PC-9 (cell line): Measurements from ENCODE around the gene ST7. TPM values are rescaled to one million over a fixed set of nuclear protein-coding genes. Genes with fewer than 3 reads are reported as not detected.

Experiments
- BruUV-seq: library from RNA; stranded (reverse); fragments of 400-500 nt; replicated peaks from 2 replicates; lab custom pipeline; 2021; lab: Mats Ljungman, UMichigan
- CTCF ChIA-PET: fragments of 300-600 bp; sonication (Branson Sonifier 250); formaldehyde crosslinking; loops from one replicate; lab custom pipeline; 2022; ENCODE audit warnings: antibody characterized with exemption; lab: Charles Lee
- POLR2A ChIA-PET: fragments of 300-600 bp; sonication (Branson Sonifier 250); formaldehyde crosslinking; loops from one replicate; lab custom pipeline; 2022; ENCODE audit warnings: antibody characterized with exemption; ENCODE audit not compliant: unreplicated experiment; lab: Charles Lee
- DNase-seq, 2 experiments: peaks; one replicate each; pipeline versions ENCODE4 v3.0.0 to v3.0.0-alpha.2; 2015 to 2022; ENCODE audit warnings: mixed read lengths in 1 of 2
- H2AFZ ChIP-seq: fragments of 200-600 bp; sonication (generic); 2 replicates; pipeline ENCODE4 v1.8.1; 2017; ENCODE audit warnings: antibody characterized with exemption
- H3F3A ChIP-seq: fragments of 200-600 bp; sonication (generic); 2 replicates; pipeline ENCODE4 v1.8.1; 2017; ENCODE audit warnings: antibody characterized with exemption, mild to moderate bottlenecking, low read depth; ENCODE audit not compliant: insufficient read depth
- H3K27ac ChIP-seq: fragments of 200-600 bp; sonication (generic); 2 replicates; pipeline ENCODE4 v1.6.1; 2016; ENCODE audit warnings: mixed run types
- H3K27me3 ChIP-seq: fragments of 200-600 bp; sonication (generic); 2 replicates; pipeline ENCODE4 v1.6.1; 2016; ENCODE audit warnings: low read depth, mixed run types; ENCODE audit not compliant: insufficient read depth
- H3K36me3 ChIP-seq: fragments of 200-600 bp; sonication (generic); 2 replicates; pipeline ENCODE4 v1.6.1; 2016; ENCODE audit warnings: low read depth, mixed run types
- H3K4me1 ChIP-seq: fragments of 200-600 bp; sonication (generic); replicated peaks from 2 replicates; pipeline ENCODE4 v1.6.1; 2016; ENCODE audit warnings: mixed run types; ENCODE audit not compliant: insufficient read depth
- H3K4me2 ChIP-seq: fragments of 200-600 bp; sonication (generic); 2 replicates; pipeline ENCODE4 v1.6.1; 2017; ENCODE audit warnings: mixed run types
- H3K4me3 ChIP-seq: fragments of 200-600 bp; sonication (generic); 2 replicates; pipeline ENCODE4 v1.6.1; 2016; ENCODE audit warnings: mixed run types
- H3K79me2 ChIP-seq: fragments of 200-600 bp; sonication (generic); 2 replicates; pipeline ENCODE4 v1.6.1; 2017; ENCODE audit warnings: low read depth, mixed run types
- H3K9me2 ChIP-seq: fragments of 200-600 bp; sonication (generic); 2 replicates; pipeline ENCODE4 v1.8.1; 2017; ENCODE audit warnings: mild to moderate bottlenecking; ENCODE audit not compliant: insufficient read depth
- H3K9me3 ChIP-seq: fragments of 200-600 bp; sonication (generic); 2 replicates; pipeline ENCODE4 v1.8.1; 2016; ENCODE audit warnings: low read depth; ENCODE audit not compliant: insufficient read depth
- H4K20me1 ChIP-seq: fragments of 200-600 bp; sonication (generic); 2 replicates; pipeline ENCODE4 v1.8.1; 2017; ENCODE audit not compliant: insufficient read depth
- EZH2 ChIP-seq: fragments of 200-600 bp; sonication (generic); IDR thresholded peaks from 2 replicates; pipeline ENCODE4 v1.8.0; 2017; ENCODE audit warnings: antibody characterized with exemption, low read depth
- intact Hi-C: fragments of 100-400 bp; cut with micrococcal nuclease; formaldehyde crosslinking; loops from one replicate; pipeline ENCODE4 v1.10.0; 2022; ENCODE audit not compliant: unreplicated experiment
- total RNA-seq: library from RNA; stranded (reverse); gene quantifications from 2 replicates; pipeline ENCODE4 v1.2.3, GENCODE V29; 2021
- TF ChIP-seq, protein P1 (sequence below): fragments of 200-600 bp; sonication (generic); conservative IDR thresholded peaks from 2 replicates; pipeline ENCODE4 v1.6.1; 2017; ENCODE audit warnings: mixed run types, antibody characterized with exemption, mild to moderate bottlenecking, moderate library complexity

Gene ST7
- total RNA-seq, 1 experiment from 2014 or later = 25.8 TPM

DNA sequence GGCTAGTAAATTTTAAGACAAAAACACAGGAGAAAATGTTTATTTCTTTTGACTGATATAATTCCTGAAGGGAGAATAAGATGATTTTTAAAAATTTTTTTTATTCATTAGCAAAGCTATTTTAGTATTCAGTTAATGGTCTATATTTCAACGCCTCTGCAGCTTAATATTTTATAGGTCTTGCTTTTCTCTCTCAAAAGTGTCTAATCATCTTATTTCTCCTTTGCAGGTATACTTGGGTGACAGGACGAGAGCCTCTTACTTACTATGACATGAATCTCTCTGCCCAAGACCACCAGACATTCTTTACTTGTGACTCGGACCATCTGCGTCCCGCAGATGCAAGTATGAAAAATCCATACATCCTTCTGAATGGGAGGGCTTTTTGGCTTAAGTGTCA is 177.0 kb downstream of the ST7 start:
- H3K79me2 ChIP-seq = no peaks in the 10 kb centered on the region
- no peaks in the 10 kb centered on the region for H3K27me3 ChIP-seq
- CTCF ChIA-PET = no interaction called here
- H3K36me3 ChIP-seq = no peaks in the 10 kb centered on the region
- no peak overlapping the region for H2AFZ ChIP-seq
- H4K20me1 ChIP-seq = no peaks in the 10 kb centered on the region
- no TSS peak for BruUV-seq
- POLR2A ChIA-PET = no interaction called here
- no peak overlapping the region for H3K27ac ChIP-seq
- TF ChIP-seq, protein P1, sequence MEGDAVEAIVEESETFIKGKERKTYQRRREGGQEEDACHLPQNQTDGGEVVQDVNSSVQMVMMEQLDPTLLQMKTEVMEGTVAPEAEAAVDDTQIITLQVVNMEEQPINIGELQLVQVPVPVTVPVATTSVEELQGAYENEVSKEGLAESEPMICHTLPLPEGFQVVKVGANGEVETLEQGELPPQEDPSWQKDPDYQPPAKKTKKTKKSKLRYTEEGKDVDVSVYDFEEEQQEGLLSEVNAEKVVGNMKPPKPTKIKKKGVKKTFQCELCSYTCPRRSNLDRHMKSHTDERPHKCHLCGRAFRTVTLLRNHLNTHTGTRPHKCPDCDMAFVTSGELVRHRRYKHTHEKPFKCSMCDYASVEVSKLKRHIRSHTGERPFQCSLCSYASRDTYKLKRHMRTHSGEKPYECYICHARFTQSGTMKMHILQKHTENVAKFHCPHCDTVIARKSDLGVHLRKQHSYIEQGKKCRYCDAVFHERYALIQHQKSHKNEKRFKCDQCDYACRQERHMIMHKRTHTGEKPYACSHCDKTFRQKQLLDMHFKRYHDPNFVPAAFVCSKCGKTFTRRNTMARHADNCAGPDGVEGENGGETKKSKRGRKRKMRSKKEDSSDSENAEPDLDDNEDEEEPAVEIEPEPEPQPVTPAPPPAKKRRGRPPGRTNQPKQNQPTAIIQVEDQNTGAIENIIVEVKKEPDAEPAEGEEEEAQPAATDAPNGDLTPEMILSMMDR = no peak
- no peak for TF ChIP-seq EZH2
- intact Hi-C loops = loop anchor here (10.0 kb wide), 1 partner anchor 775 kb away; no protein-coding TSS in a partner anchor
- H3K4me2 ChIP-seq = no peak overlapping the region
- 0 out of 2 replicates have a peak, but pooled peaks cover 3% of the 10 kb centered on the region for H3K9me3 ChIP-seq
- no peaks in the 10 kb centered on the region for H3K9me2 ChIP-seq
- H3K4me1 ChIP-seq = peaks cover 26% of the 10 kb centered on the region
- no peak for DNase-seq
- H3F3A ChIP-seq = peaks cover 27% of the 10 kb centered on the region
- H3K4me3 ChIP-seq = no peak overlapping the region

GRCh38 chr7:117132321-117133120 is 179.2 kb downstream of the ST7 start:
- intact Hi-C loops = loop anchor here (1.0 to 10.0 kb wide), 5 partner anchors 8 to 921 kb away; no protein-coding TSS in a partner anchor
- Histone ChIP-seq H3K4me3 (peak overlapping the region; percentile 20), H4K20me1 (no peaks in the 10 kb centered on the region), H3F3A (peaks cover 27% of the 10 kb centered on the region), H3K9me3 (0 out of 2 replicates have a peak, but pooled peaks cover 3% of the 10 kb centered on the region), H3K79me2 (no peaks in the 10 kb centered on the region), H3K9me2 (no peaks in the 10 kb centered on the region), H3K4me1 (peaks cover 23% of the 10 kb centered on the region), H3K36me3 (no peaks in the 10 kb centered on the region), H3K27ac (peak overlapping the region; percentile 98), H2AFZ (0 out of 2 replicates have a peak overlapping the region, but pooled peaks have one; percentile 4), H3K4me2 (peak overlapping the region; percentile 63), H3K27me3 (no peaks in the 10 kb centered on the region)
- BruUV-seq = no TSS peak
- POLR2A ChIA-PET = interaction anchor here (0.5 to 0.7 kb wide), 4 partner anchors 8 to 914 kb away, joined by 3 to 8 read pairs (median 5); no protein-coding TSS in a partner anchor
- TF ChIP-seq, protein P1 = no peak
- no peak for TF ChIP-seq EZH2
- peak; percentile 52 to 90 for DNase-seq
- CTCF ChIA-PET = interaction anchor here (0.8 kb wide), 1 partner anchor 144 kb away, joined by 3 read pairs; no protein-coding TSS in a partner anchor

DNA sequence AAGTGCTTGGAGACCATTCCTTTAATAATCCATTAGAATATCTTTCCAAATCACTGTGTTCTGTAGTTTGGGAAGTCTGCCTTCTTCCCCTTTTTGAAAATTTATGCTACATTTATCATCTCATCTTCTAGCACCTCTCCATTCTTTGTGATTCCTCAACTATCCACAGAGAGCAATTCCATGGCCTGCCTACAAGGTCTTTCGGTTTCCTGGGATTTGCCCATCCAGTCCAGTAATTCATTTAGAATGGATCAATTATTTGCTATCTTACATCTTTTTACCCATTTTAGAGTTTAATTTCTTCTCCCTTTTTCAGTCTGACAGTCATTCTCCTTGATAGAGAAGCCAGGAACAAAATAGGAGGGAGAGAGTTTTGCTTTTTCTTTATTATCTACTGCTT is 179.8 kb downstream of the ST7 start:
- ChIA-PET CTCF (no interaction called here), POLR2A (interaction anchor here (0.6 to 0.7 kb wide), 2 partner anchors 182 to 219 kb away, joined by 3 to 7 read pairs; no protein-coding TSS in a partner anchor)
- peaks cover 27% of the 10 kb centered on the region for H3F3A ChIP-seq
- H3K4me1 ChIP-seq = peaks cover 23% of the 10 kb centered on the region
- 0 out of 2 replicates have a peak, but pooled peaks cover 3% of the 10 kb centered on the region for H3K9me3 ChIP-seq
- TSS peak; percentile 66 for BruUV-seq
- no peak for DNase-seq
- intact Hi-C loops = loop anchor here (2.0 to 10.0 kb wide), 3 partner anchors 38 to 778 kb away; no protein-coding TSS in a partner anchor
- H3K4me3 ChIP-seq = peak overlapping the region; percentile 6
- H3K79me2 ChIP-seq = no peaks in the 10 kb centered on the region
- no peaks in the 10 kb centered on the region for H3K9me2 ChIP-seq
- H3K27me3 ChIP-seq = no peaks in the 10 kb centered on the region
- no peak for TF ChIP-seq EZH2
- TF ChIP-seq, protein P1 = no peak
- peak overlapping the region; percentile 98 for H3K27ac ChIP-seq
- peak overlapping the region; percentile 63 for H3K4me2 ChIP-seq
- H3K36me3 ChIP-seq = no peaks in the 10 kb centered on the region
- no peaks in the 10 kb centered on the region for H4K20me1 ChIP-seq
- 0 out of 2 replicates have a peak overlapping the region, but pooled peaks have one; percentile 4 for H2AFZ ChIP-seq
